ENCODE data around the gene IL9R.

Gene IL9R

GRCh38 chrX:156002507-156002906 is 5.0 kb downstream of the IL9R start:
- ATAC-seq (ENCODE audit: insufficient read depth, low read depth) (no peak), DNase-seq (no peak)
- Histone ChIP-seq H3K79me2 (ENCODE audit: insufficient read depth, low read length) (no peaks in the 10 kb centered on the region), H3K27ac (ENCODE audit: low read length) (no peak overlapping the region), H2AFZ (ENCODE audit: low read depth, low read length) (no peak overlapping the region), H3K4me3 (ENCODE audit: low read depth in 1 of 2, low read length in 2 of 2) (no peak overlapping the region), H3K4me1 (ENCODE audit: insufficient read depth, low read length) (peaks cover 8% of the 10 kb centered on the region), H4K20me1 (ENCODE audit: insufficient read depth, low read length) (no peaks in the 10 kb centered on the region), H3K9ac (ENCODE audit: low read depth, low read length) (no peak overlapping the region), H3K9me3 (ENCODE audit: insufficient read depth, low read length, severe bottlenecking) (no peaks in the 10 kb centered on the region), H3K36me3 (ENCODE audit: insufficient read depth, low read length) (no peaks in the 10 kb centered on the region), H3K27me3 (ENCODE audit: insufficient read depth, low read length, poor library complexity) (no peaks in the 10 kb centered on the region), H3K4me2 (ENCODE audit: insufficient read depth, low read length) (no peak overlapping the region)
- TF ChIP-seq CTCF (IDR thresholded peaks at IDR 0.05; ENCODE audit: borderline replicate concordance, extremely low read depth, low read length, poor library complexity, severe bottlenecking) = no peak
- TF ChIP-seq EZH2 (IDR thresholded peaks at IDR 0.05; ENCODE audit: borderline replicate concordance, low read depth, low read length, severe bottlenecking) = no peak

GRCh38 chrX:156003486-156004185 is 6.1 kb downstream of the IL9R start:
- Histone ChIP-seq H3K9me3 (ENCODE audit: insufficient read depth, low read length, severe bottlenecking) (no peaks in the 10 kb centered on the region), H3K9ac (ENCODE audit: low read depth, low read length) (no peak overlapping the region), H3K4me3 (ENCODE audit: low read depth in 1 of 2, low read length in 2 of 2) (no peak overlapping the region), H3K36me3 (ENCODE audit: insufficient read depth, low read length) (no peaks in the 10 kb centered on the region), H3K27me3 (ENCODE audit: insufficient read depth, low read length, poor library complexity) (no peaks in the 10 kb centered on the region), H4K20me1 (ENCODE audit: insufficient read depth, low read length) (no peaks in the 10 kb centered on the region), H3K79me2 (ENCODE audit: insufficient read depth, low read length) (no peaks in the 10 kb centered on the region), H3K27ac (ENCODE audit: low read length) (no peak overlapping the region), H2AFZ (ENCODE audit: low read depth, low read length) (no peak overlapping the region), H3K4me1 (ENCODE audit: insufficient read depth, low read length) (no peaks in the 10 kb centered on the region), H3K4me2 (ENCODE audit: insufficient read depth, low read length) (no peak overlapping the region)
- ATAC-seq (ENCODE audit: insufficient read depth, low read depth) (no peak), DNase-seq (no peak)
- TF ChIP-seq EZH2 (IDR thresholded peaks at IDR 0.05; ENCODE audit: borderline replicate concordance, low read depth, low read length, severe bottlenecking) (no peak), CTCF (IDR thresholded peaks at IDR 0.05; ENCODE audit: borderline replicate concordance, extremely low read depth, low read length, poor library complexity, severe bottlenecking) (no peak)

GRCh38 chrX:156004256-156004655 is 6.8 kb downstream of the IL9R start:
- Histone ChIP-seq H3K27ac (ENCODE audit: low read length) (no peak overlapping the region), H3K9ac (ENCODE audit: low read depth, low read length) (no peak overlapping the region), H3K36me3 (ENCODE audit: insufficient read depth, low read length) (no peaks in the 10 kb centered on the region), H3K79me2 (ENCODE audit: insufficient read depth, low read length) (no peaks in the 10 kb centered on the region), H3K4me2 (ENCODE audit: insufficient read depth, low read length) (no peak overlapping the region), H2AFZ (ENCODE audit: low read depth, low read length) (no peak overlapping the region), H3K4me3 (ENCODE audit: low read depth in 1 of 2, low read length in 2 of 2) (no peak overlapping the region), H4K20me1 (ENCODE audit: insufficient read depth, low read length) (no peaks in the 10 kb centered on the region), H3K4me1 (ENCODE audit: insufficient read depth, low read length) (no peaks in the 10 kb centered on the region), H3K9me3 (ENCODE audit: insufficient read depth, low read length, severe bottlenecking) (no peaks in the 10 kb centered on the region), H3K27me3 (ENCODE audit: insufficient read depth, low read length, poor library complexity) (no peaks in the 10 kb centered on the region)
- TF ChIP-seq EZH2 (IDR thresholded peaks at IDR 0.05; ENCODE audit: borderline replicate concordance, low read depth, low read length, severe bottlenecking) = no peak
- TF ChIP-seq CTCF (IDR thresholded peaks at IDR 0.05; ENCODE audit: borderline replicate concordance, extremely low read depth, low read length, poor library complexity, severe bottlenecking) = no peak
- ATAC-seq (ENCODE audit: insufficient read depth, low read depth) (no peak), DNase-seq (no peak)

All from DND-41 (cell line).